Stomach (tissue), 19 donors: ENCODE data around the gene AGPAT4. TPM values are rescaled to one million over a fixed set of nuclear protein-coding genes. Genes with fewer than 3 reads are reported as not detected.

Experiments used
- DNase-seq, 2 donors: peaks; one replicate each; pipeline versions ENCODE4 v3.0.0 to v3.0.0-alpha.2; 2013 to 2019
- H3K27ac ChIP-seq, 5 donors: fragments of 200-600 bp in 4 of 5; sonication (generic) in 4 of 5; one replicate each; pipeline ENCODE4 v1.5.1; 2013 to 2019; ENCODE audit warnings: mild to moderate bottlenecking in 1 of 5, moderate library complexity in 1 of 5
- H3K27me3 ChIP-seq, 3 donors: fragments of 200-600 bp; sonication (generic); one replicate each; pipeline ENCODE4 v1.5.1; 2017 to 2019; ENCODE audit warnings: mixed run types in 1 of 3
- H3K36me3 ChIP-seq, 4 donors: fragments of 200-600 bp; sonication (generic); 1 replicate in 3 of 4; 2 replicates in 1 of 4; pipeline ENCODE4 v1.5.1; 2016 to 2019
- H3K4me1 ChIP-seq, 4 donors: fragments of 200-600 bp; sonication (generic); one replicate each; pipeline ENCODE4 v1.5.1; 2016 to 2019
- H3K4me3 ChIP-seq, 4 donors: fragments of 200-600 bp; sonication (generic) in 3 of 4; one replicate each; pipeline ENCODE4 v1.5.1; 2016 to 2019; ENCODE audit warnings: mild to moderate bottlenecking in 1 of 4
- H3K9me3 ChIP-seq, 4 donors: fragments of 200-600 bp; sonication (generic); one replicate each; pipeline ENCODE4 v1.5.1; 2016 to 2019
- CTCF ChIP-seq, 7 experiments: fragments of 450-650 bp in 4 of 7; fragments of 200-600 bp in 3 of 7; sonication (generic) in 3 of 7; IDR thresholded peaks; one replicate each; pipeline ENCODE4 v1.5.1; 2016 to 2019; ENCODE audit warnings: antibody characterized with exemption in 7 of 7, control low read depth in 2 of 7, mild to moderate bottlenecking in 1 of 7
- EP300 ChIP-seq: sonication (generic); formaldehyde crosslinking; IDR thresholded peaks from one replicate; pipeline ENCODE4 v1.6.1; 2017; ENCODE audit warnings: antibody characterized with exemption
- POLR2A ChIP-seq, 4 donors: fragments of 450-650 bp; IDR thresholded peaks; one replicate each; pipeline ENCODE4 v1.6.1; 2016; ENCODE audit warnings: antibody characterized with exemption in 4 of 4, control low read depth in 2 of 4, mild to moderate bottlenecking in 1 of 4, moderate library complexity in 1 of 4
- POLR2AphosphoS5 ChIP-seq, 3 donors: sonication (generic); formaldehyde crosslinking; IDR thresholded peaks; one replicate each; pipeline ENCODE4 v1.6.1; 2016; ENCODE audit warnings: antibody characterized with exemption in 3 of 3
- WGBS, 5 donors: extraction: QIAGEN DNeasy Blood & Tissue Kit in 3 of 5; methylation state at CpG; one replicate each; pipeline versions ENCODE4 v1.1.5 to v1.1.7; 2013 to 2018; 5-methylcytosine and 5-hydroxymethylcytosine counted together
- intact Hi-C: fragments of 100-400 bp; cut with DNase I; formaldehyde crosslinking; loops from one replicate; pipeline ENCODE4 v1.15.1; 2023; ENCODE audit warnings: low total_unique reads
- long read RNA-seq, 10 donors: transcript quantifications; one replicate each; lab custom pipeline, GENCODE V29; 2026
- polyA plus RNA-seq, 3 donors: library from polyadenylated mRNA; stranded (reverse); fragments of 200-250 nt; gene quantifications; one replicate each; pipeline ENCODE4 v1.2.3, GENCODE V29; 2013
- total RNA-seq, 5 donors: library from RNA; depleted of rRNA; stranded (reverse); fragments of >200 nt; gene quantifications; one replicate each; pipeline versions ENCODE4 v1.1.0 to v1.2.3, GENCODE V29; 2014 to 2016
- donor health status: healthy with polysubstance abuse.
- donor health status: Bipolar disorder and iron deficiency.
- donor health status: healthy.

AGPAT4 gene, protein sequence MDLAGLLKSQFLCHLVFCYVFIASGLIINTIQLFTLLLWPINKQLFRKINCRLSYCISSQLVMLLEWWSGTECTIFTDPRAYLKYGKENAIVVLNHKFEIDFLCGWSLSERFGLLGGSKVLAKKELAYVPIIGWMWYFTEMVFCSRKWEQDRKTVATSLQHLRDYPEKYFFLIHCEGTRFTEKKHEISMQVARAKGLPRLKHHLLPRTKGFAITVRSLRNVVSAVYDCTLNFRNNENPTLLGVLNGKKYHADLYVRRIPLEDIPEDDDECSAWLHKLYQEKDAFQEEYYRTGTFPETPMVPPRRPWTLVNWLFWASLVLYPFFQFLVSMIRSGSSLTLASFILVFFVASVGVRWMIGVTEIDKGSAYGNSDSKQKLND
- total RNA-seq = 10 to 100 TPM in 1 of 5 donors, 1 to 10 TPM in 2, under 1 TPM in 2; 0.58 to 15.8 (median 1.8) TPM
- 1 to 10 TPM in 1 of 3 donors, under 1 TPM in 2; 0.46 to 1.2 (median 0.56) TPM for polyA plus RNA-seq
- long read RNA-seq, donor 1 = 0 reads
- long read RNA-seq, donor 2 = 0 reads
- long read RNA-seq, donor 3, partial matches to known transcripts = 0 of 1 reads
- long read RNA-seq, donor 3, other reads (novel, unspliced or antisense) = 0 of 1 reads
- long read RNA-seq, donor 4 = 0 reads
- long read RNA-seq, donor 5, full-length matches to known transcripts = 1 of 1 reads
- long read RNA-seq, donor 5, partial matches to known transcripts = 0 of 1 reads
- long read RNA-seq, donor 5, other reads (novel, unspliced or antisense) = 0 of 1 reads
- long read RNA-seq, donor 6, full-length matches to known transcripts = 4 of 28 reads
- long read RNA-seq, donor 6, partial matches to known transcripts = 24 of 28 reads
- long read RNA-seq, donor 6, other reads (novel, unspliced or antisense) = 0 of 28 reads
- long read RNA-seq, donor 7, full-length matches to known transcripts = 3 of 3 reads
- long read RNA-seq, donor 7, partial matches to known transcripts = 0 of 3 reads
- long read RNA-seq, donor 7, other reads (novel, unspliced or antisense) = 0 of 3 reads
- long read RNA-seq, donor 8, full-length matches to known transcripts = 1 of 1 reads
- long read RNA-seq, donor 8, partial matches to known transcripts = 0 of 1 reads
- long read RNA-seq, donor 8, other reads (novel, unspliced or antisense) = 0 of 1 reads
- long read RNA-seq, donor 9, full-length matches to known transcripts = 2 of 2 reads
- long read RNA-seq, donor 9, partial matches to known transcripts = 0 of 2 reads
- long read RNA-seq, donor 9, other reads (novel, unspliced or antisense) = 0 of 2 reads
- long read RNA-seq, donor 10, partial matches to known transcripts = 0 of 1 reads
- long read RNA-seq, donor 10, other reads (novel, unspliced or antisense) = 0 of 1 reads

- TF ChIP-seq EP300 (no peak), CTCF (IDR thresholded peaks at IDR 0.05) (no peak), POLR2AphosphoS5 (IDR thresholded peaks at IDR 0.05) (peak; percentile 62 to 85 (median 64)), POLR2A (IDR thresholded peaks at IDR 0.05) (no peak)
- intact Hi-C loops = no loop called here
- 1% methylated on average over 16 to 21 of the region's 21 CpGs for WGBS, 5 donors
- Histone ChIP-seq H3K27ac (peak within 1 kb of the TSS; percentile 44 to 84 (median 81)), H3K27me3 (no peaks in the 10 kb centered on the region), H3K36me3 (no peaks in the 10 kb centered on the region), H3K9me3 (no peaks in the 10 kb centered on the region), H3K4me1 (peaks cover 9 to 31% (median 15%) of the 10 kb centered on the region in 4 donors), H3K4me3 (peak within 1 kb of the TSS; percentile 57 to 74 (median 62))
- DNase-seq = peak; percentile 41 to 96
Measured at GRCh38 chr6:161273752-161274487, at the start of gene AGPAT4. TSS of gene AGPAT4 (minus strand) at chr6:161274061. CDS start at chr6:161232213, 41,848 bp downstream.

- peaks cover 0 to 11% (median 0%) of the 10 kb centered on the region in 4 donors for H3K9me3 ChIP-seq
- DNase-seq = peak in 1 of 2 donors; percentile 5
- H3K27me3 ChIP-seq = no peaks in the 10 kb centered on the region
- intact Hi-C loops = no loop called here
- TF ChIP-seq EP300 (no peak), CTCF (IDR thresholded peaks at IDR 0.05) (no peak), POLR2AphosphoS5 (IDR thresholded peaks at IDR 0.05) (no peak)
- H3K4me3 ChIP-seq = no peak overlapping the region
- no peaks in the 10 kb centered on the region for H3K4me1 ChIP-seq
- no peaks in the 10 kb centered on the region for H3K36me3 ChIP-seq
- no peak overlapping the region for H3K27ac ChIP-seq
- WGBS, 5 donors = 59 to 81% (median 67%) methylated on average over 2 of the region's 2 CpGs
Measured at GRCh38 chr6:161319231-161319630, 45.4 kb upstream of the AGPAT4 start.

- H3K4me1 ChIP-seq = no peaks in the 10 kb centered on the region
- H3K4me3 ChIP-seq = no peak overlapping the region
- DNase-seq = peak in 1 of 2 donors; percentile 57
- WGBS, 5 donors = 70 to 76% (median 75%) methylated on average over 6 of the region's 6 CpGs
- peaks cover 0 to 11% (median 0%) of the 10 kb centered on the region in 4 donors for H3K9me3 ChIP-seq
- no peaks in the 10 kb centered on the region for H3K27me3 ChIP-seq
- TF ChIP-seq CTCF (IDR thresholded peaks at IDR 0.05) = no peak
- TF ChIP-seq POLR2AphosphoS5 (IDR thresholded peaks at IDR 0.05) = no peak
- TF ChIP-seq POLR2A (IDR thresholded peaks at IDR 0.05) = no peak
- TF ChIP-seq EP300 = no peak
- intact Hi-C loops = no loop called here
- no peaks in the 10 kb centered on the region for H3K36me3 ChIP-seq
- no peak overlapping the region for H3K27ac ChIP-seq
Measured at GRCh38 chr6:161318456-161318855, 44.6 kb upstream of the AGPAT4 start.
